Measurements from ENCODE around the gene CD53.
A peak's percentile ranks its signal among the peaks of the same experiment; 100 is the strongest.
"Not testable (repeated sequence)": the region's sequence is repeated elsewhere in the genome, so short reads cannot be mapped to it uniquely, and the experiment has no call there.

CD53 gene

DNA sequence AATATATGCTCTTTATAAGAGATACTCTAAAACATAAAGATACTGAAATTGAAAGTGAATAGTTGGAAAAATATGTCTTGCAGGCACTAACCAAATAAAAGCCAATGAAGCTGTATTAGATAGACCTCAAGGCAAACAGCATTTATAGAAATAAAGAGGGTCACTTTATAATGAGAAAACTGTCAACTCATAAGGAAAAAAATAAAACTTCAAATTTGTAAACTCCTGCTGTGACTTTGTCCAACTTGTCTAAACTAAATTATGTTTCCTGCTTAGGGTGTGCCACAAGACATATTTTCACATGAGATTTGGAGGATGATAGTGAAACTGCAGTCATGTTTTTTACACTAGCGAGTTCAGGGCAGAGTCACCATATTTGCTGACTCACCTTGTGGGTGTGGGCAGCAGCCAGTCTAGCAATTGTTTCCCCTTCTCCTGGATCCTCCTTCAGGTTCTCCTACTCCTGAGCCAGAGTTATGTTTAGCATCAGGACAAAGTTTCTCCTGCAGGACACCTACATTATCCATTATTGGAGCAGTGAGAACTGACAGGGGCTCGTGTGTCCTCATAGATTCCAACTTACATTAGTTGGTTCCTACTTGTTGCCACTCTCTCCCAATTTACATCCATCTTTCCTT, 43.8 kb downstream of the CD53 start:
- TF ChIP-seq POLR2A (IDR thresholded peaks at IDR 0.05; ENCODE audit: low read depth, low read length) = no peak
- peak; percentile 97 for FAIRE-seq
- DNase-seq (ENCODE audit: insufficient read length, low spot score) = peak; percentile 12

DNA sequence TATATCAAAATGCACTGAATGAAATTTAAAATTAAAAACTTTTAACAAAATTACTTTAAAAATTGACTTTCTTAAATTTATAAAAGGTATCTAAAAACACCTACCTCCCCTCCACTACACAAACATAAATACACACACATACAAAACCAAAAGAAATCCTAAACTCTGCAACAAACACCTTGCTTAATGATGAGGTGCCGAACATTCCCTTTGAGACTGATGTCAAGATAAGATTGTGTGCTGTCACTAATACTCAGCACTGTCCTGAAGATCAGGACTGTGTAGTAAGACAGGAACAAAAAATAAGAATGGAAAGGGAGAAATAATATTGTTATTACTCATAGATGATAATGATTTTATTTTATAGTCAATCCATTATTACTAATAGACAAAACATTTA, 45.1 kb downstream of the CD53 start:
- no peak for FAIRE-seq
- TF ChIP-seq POLR2A (IDR thresholded peaks at IDR 0.05; ENCODE audit: low read depth, low read length) = no peak
- no peak for DNase-seq (ENCODE audit: insufficient read length, low spot score)

DNA sequence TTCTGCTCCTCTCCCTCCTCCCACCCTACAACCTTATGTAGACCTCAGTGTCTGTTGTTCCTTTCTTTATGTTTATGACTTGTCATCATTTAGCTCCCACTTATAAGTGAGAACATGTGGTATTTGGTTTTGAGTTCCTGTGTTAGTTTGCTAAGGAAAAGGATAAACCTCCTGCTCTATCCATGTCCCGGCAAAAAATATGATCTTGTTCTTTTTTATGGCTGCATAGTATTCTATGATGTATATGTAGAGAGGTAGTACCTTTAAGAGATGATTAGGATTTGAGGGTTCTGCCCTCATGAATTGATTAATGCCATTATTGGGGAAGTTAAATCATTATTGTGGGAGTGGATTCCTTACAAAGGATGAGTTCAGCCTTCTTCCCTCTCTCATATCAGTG, 49.0 kb downstream of the CD53 start:
- FAIRE-seq (no peak), DNase-seq (ENCODE audit: insufficient read length, low spot score) (no peak)
- no peak for TF ChIP-seq POLR2A (IDR thresholded peaks at IDR 0.05; ENCODE audit: low read depth, low read length)

DNA sequence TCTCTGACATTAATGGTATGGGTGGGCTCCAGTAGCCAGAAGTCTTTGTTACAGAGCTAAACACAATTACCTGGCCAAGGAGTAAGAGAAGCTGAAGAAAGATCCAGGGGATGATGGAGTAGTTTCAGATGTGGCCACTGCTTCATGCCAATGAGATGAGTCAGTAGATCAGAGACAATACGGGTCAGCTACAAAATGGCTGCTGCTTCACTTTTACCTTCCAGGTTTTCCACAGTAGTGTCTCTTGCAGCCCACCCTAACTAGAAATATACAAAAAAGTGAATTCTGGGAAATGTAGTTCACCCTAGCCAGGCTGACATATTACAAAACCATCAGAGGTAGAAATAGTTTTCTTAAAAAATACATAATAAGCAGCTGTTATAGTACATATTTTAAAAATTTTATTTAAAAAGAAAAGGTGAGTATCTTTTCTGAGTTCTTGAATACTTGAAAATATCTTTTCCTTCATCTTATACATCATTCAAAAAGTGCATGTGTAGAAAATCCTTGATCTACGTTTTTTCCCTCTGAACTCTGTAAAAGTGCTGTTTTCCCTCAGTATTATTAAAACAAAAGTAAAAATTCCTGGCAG, 54.6 kb downstream of the CD53 start:
- DNase-seq (ENCODE audit: insufficient read length, low spot score) (peak; percentile 2), FAIRE-seq (peak; percentile 58)
- TF ChIP-seq POLR2A (IDR thresholded peaks at IDR 0.05; ENCODE audit: low read depth, low read length) = no peak

DNA sequence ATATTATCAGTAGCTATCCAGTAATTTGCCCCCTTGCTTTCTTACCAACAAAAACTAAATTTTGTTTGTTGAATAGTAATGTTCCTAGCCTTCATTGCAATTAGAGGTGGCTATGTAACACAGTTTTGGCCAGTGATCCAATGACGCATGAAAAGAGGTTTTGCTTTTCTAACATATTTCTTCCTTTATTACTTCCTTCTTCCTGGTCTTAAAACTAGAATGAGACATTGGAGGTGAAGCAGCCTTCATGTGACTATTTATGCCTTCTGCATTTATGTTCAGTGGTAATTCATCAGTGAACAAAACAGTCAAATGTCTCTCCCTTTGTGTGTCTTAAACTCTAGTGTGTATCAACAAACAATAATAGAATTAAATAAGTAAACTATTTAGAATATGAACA, 55.2 kb downstream of the CD53 start:
- FAIRE-seq = no peak
- no peak for TF ChIP-seq POLR2A (IDR thresholded peaks at IDR 0.05; ENCODE audit: low read depth, low read length)
- DNase-seq (ENCODE audit: insufficient read length, low spot score) = no peak

DNA sequence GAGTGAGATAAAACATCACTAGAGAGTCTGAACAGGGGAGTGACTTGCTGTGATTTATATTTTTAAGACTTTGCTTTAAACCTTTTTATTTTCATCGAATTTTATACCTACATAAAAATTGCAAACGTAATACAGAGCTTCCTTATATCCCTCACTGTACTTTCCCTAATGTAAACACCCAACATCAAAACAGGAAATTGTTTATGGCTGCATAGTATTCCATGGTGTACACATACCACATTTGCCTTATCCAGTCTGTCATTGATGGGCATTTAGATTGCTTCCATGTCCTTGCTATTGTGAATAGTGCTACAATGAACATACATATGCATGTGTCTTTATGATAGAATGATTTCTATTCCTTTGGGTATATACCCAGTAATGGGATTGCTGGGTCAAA, 56.0 kb downstream of the CD53 start:
- DNase-seq (ENCODE audit: insufficient read length, low spot score) = no peak
- FAIRE-seq = no peak
- no peak for TF ChIP-seq POLR2A (IDR thresholded peaks at IDR 0.05; ENCODE audit: low read depth, low read length)

DNA sequence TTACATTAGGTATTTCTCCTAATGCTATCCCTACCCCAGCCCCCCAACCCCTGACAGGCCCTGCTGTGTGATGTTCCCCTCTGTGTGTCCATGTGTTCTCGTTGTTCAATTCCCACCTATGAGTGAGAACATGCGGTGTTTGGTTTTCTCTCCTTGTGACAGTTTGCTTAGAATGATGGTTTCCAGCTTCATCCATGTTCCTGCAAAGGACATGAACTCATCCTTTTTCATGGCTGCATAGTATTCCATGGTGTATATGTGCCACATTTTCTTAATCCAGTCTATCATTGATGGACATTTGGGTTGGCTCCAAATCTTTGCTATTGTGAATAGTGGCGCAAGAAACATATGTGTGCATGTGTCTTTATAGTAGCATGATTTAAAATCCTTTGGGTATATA, 58.1 kb downstream of the CD53 start:
- FAIRE-seq; DNase-seq (ENCODE audit: insufficient read length, low spot score): not testable (repeated sequence)

DNA sequence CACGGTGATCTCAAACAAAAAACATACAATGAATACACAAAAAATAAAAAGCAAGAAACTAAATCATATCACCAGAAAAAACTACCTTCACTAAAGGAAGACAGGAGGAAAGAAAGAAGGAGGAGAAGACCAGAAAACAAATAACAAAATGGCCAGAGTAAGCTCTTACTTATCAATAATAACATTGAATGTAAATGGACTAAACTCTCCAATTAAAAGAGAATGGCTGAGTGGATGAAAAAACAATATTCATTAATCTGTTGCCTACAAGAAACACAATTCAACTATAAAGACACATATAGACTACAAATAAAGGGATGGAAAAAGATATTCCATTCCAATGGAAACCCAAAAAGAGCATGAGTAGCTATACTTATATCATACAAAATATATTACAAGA, 63.6 kb downstream of the CD53 start:
- no peak for DNase-seq (ENCODE audit: insufficient read length, low spot score)
- TF ChIP-seq POLR2A (IDR thresholded peaks at IDR 0.05; ENCODE audit: low read depth, low read length) = no peak
- no peak for FAIRE-seq

DNA sequence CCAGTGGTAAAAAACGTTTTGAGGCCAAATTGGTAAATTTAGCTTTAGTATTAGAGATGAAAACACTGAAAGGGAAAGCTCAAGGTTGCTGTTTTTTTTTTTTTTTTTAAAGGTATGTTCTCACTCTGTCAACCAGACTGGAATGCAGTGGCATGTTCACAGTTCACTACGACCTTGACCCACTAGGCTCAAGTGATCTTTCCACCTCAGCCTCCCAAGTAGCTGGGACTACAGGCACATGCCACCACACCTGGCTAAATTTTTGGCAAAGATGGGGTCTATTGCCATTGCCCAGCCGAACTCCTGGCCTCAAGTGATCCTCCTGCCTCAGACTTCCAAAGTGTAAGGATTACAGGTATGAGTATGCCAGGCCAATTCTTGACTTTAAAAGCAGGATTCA, 71.9 kb downstream of the CD53 start:
- DNase-seq (ENCODE audit: insufficient read length, low spot score) (no peak), FAIRE-seq (no peak)
- no peak for TF ChIP-seq POLR2A (IDR thresholded peaks at IDR 0.05; ENCODE audit: low read depth, low read length)

DNA sequence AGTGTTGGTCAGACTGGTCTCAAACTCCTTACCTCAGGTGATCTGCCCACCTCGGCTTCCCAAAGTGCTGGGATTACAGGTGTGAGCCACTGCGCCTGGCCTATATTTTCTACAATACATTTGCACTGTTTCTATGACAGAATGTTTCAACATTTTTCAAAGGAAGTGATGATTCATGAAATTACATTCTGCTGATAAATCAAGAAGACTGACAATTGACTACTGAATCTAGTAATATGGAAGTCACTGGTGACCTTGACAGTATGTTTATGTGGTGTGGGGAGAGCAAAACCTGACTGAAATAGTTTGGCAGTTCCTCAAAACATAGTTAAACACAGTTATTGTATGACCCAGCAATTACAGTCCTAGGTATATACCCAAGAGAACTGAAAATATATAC, 72.7 kb downstream of the CD53 start:
- FAIRE-seq (no peak), DNase-seq (ENCODE audit: insufficient read length, low spot score) (no peak)
- TF ChIP-seq POLR2A (IDR thresholded peaks at IDR 0.05; ENCODE audit: low read depth, low read length) = no peak

DNA sequence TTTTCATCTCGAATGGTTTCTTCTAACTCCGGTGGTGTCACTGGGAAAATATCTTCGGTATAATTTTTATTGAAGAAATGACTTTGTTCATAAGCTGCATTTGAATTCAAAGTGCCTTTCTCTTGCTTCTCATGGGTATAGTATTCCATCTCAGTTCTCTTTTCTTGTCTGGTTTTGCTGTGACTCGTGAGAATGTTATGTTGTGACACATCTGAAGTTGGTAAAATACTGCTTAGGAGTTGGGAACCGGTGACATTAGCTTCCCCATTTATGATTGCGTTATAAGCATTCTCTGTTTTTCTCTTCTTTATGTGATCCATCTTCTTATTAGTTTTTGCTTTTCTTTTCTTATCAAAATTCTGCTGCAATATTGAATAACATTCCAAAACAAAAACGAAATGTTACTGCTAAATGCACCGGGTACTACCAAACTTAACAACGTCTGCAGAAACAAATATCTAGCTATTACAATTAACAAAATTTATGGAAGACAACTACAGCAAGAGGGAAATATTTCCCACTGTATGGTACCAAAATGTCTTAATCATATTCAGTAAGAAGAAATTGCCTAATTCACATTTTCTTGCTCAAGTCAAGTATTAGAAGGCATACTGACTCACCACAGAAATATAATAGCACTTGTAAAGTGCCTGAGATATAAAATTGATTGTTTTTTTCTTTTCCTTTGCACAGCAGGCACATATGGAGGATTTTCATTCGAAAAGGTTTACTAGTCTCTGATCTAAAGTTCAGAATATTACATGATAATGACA, 75.3 kb downstream of the CD53 start:
- peak; percentile 38 for FAIRE-seq
- peak; percentile 8 for DNase-seq (ENCODE audit: insufficient read length, low spot score)
- TF ChIP-seq POLR2A (IDR thresholded peaks at IDR 0.05; ENCODE audit: low read depth, low read length) = no peak

All from H54 (cell line).